Panc1 (cell line): Measurements from ENCODE around the gene SUCLA2. TPM values are rescaled to one million over a fixed set of nuclear protein-coding genes. Genes with fewer than 3 reads are reported as not detected.

Source experiments
- ATAC-seq: fragments of 200-7000 bp; cut with Tn5 transposase; 2 replicates; pipeline ENCODE4 v1.9.1; 2020; ENCODE audit warnings: mild to moderate bottlenecking, moderate library complexity
- BruUV-seq: library from RNA; stranded (reverse); fragments of 400-500 nt; replicated peaks from 2 replicates; lab custom pipeline; 2021; lab: Mats Ljungman, UMichigan
- CTCF ChIA-PET: fragments of 300-600 bp; sonication (Branson Sonifier 250); formaldehyde crosslinking; loops from one replicate; lab custom pipeline; 2022; ENCODE audit warnings: antibody characterized with exemption; lab: Charles Lee
- POLR2A ChIA-PET: fragments of 300-600 bp; sonication (Branson Sonifier 250); formaldehyde crosslinking; loops from one replicate; lab custom pipeline; 2022; ENCODE audit warnings: antibody characterized with exemption; lab: Charles Lee
- DNase-seq: peaks from one replicate; pipeline ENCODE4 v3.0.0-alpha.2; 2010; ENCODE audit warnings: low read depth, low spot score
- H3K27ac ChIP-seq: 2 replicates; pipeline ENCODE4 v1.5.1; 2011; ENCODE audit warnings: mild to moderate bottlenecking, low read length, inconsistent platforms
- H3K27me3 ChIP-seq: fragments of 200-500 bp; sonication (Bioruptor generic); 2 replicates; pipeline ENCODE4 v1.6.0; 2014; ENCODE audit warnings: low read length, inconsistent platforms; ENCODE audit not compliant: control insufficient read depth, insufficient read depth
- H3K36me3 ChIP-seq: fragments of 200-500 bp; sonication (Bioruptor generic); 2 replicates; pipeline ENCODE4 v1.5.1; 2014; ENCODE audit warnings: inconsistent platforms, mild to moderate bottlenecking, low read length, moderate library complexity; ENCODE audit not compliant: control insufficient read depth, insufficient read depth
- H3K4me1 ChIP-seq: 2 replicates; pipeline ENCODE4 v1.5.1; 2011; ENCODE audit warnings: inconsistent platforms, mild to moderate bottlenecking, low read length, moderate library complexity; ENCODE audit not compliant: control insufficient read depth, insufficient read depth
- H3K4me3 ChIP-seq, 2 experiments: 2 replicates each; pipeline ENCODE4 v1.5.1; 2011 to 2012; ENCODE audit warnings: low read depth in 2 of 2, low read length in 2 of 2, mild to moderate bottlenecking in 2 of 2, inconsistent platforms in 1 of 2, moderate library complexity in 1 of 2
- H3K9me3 ChIP-seq: fragments of 200-500 bp; sonication (Bioruptor generic); 2 replicates; pipeline ENCODE4 v1.5.1; 2014; ENCODE audit warnings: low read depth, mild to moderate bottlenecking, inconsistent platforms, low read length, moderate library complexity; ENCODE audit not compliant: control insufficient read depth, insufficient read depth
- CTCF ChIP-seq: fragments of 450-650 bp; IDR thresholded peaks from 2 replicates; pipeline ENCODE4 v1.5.1; 2017; ENCODE audit warnings: mild to moderate bottlenecking
- POLR2AphosphoS5 ChIP-seq: IDR thresholded peaks from 2 replicates; pipeline ENCODE4 v1.6.1; 2012; ENCODE audit warnings: mild to moderate bottlenecking, low read depth, low read length, moderate library complexity
- SIN3A ChIP-seq: IDR thresholded peaks from 2 replicates; pipeline ENCODE4 v1.6.1; 2012; ENCODE audit warnings: low read depth, mild to moderate bottlenecking, low read length, moderate library complexity, borderline replicate concordance; ENCODE audit not compliant: insufficient read depth
- TCF7L2 ChIP-seq: IDR thresholded peaks from 2 replicates; pipeline ENCODE4 v1.6.1; 2011; ENCODE audit warnings: mild to moderate bottlenecking, low read depth, low read length, inconsistent platforms
- in situ Hi-C: cut with HindIII; loops from 2 replicates; pipeline ENCODE4 v1.10.0; 2016; ENCODE audit warnings: low sequenced_read_pairs, low pct_unique_long_range_greater_than_20kb
- intact Hi-C: fragments of 100-400 bp; cut with micrococcal nuclease; formaldehyde crosslinking; loops from one replicate; pipeline ENCODE4 v1.10.0; 2022; ENCODE audit not compliant: unreplicated experiment
- total RNA-seq: library from RNA; stranded (reverse); gene quantifications from one replicate; pipeline ENCODE4 v1.2.1, GENCODE V29; 2021; ENCODE audit not compliant: unreplicated experiment
- TF ChIP-seq, protein P1 (sequence below), 2 experiments: IDR thresholded peaks; 2 replicates each; pipeline ENCODE4 v1.6.1; 2011 to 2012; ENCODE audit warnings: low read depth in 2 of 2, control low read depth in 1 of 2, low read length in 1 of 2, mild to moderate bottlenecking in 1 of 2, moderate library complexity in 1 of 2; ENCODE audit not compliant: insufficient read depth in 1 of 2

SUCLA2 gene
- total RNA-seq, 1 experiment from 2014 or later: 28.1 TPM

- Histone ChIP-seq H3K4me3 (no peak overlapping the region), H3K9me3 (no peaks in the 10 kb centered on the region), H3K4me1 (no peaks in the 10 kb centered on the region; the same call in 1 of the 2 replicates), H3K27ac (no peak overlapping the region), H3K27me3 (no peaks in the 10 kb centered on the region), H3K36me3 (no peaks in the 10 kb centered on the region)
- ChIA-PET POLR2A (no interaction called here), CTCF (no interaction called here)
- no TSS peak for BruUV-seq
- no peak for DNase-seq
- TF ChIP-seq CTCF: no peak
- TF ChIP-seq TCF7L2: no peak
- no peak for ATAC-seq
- intact Hi-C loops (no loop called here), in situ Hi-C loops (no loop called here)
Observed at GRCh38 chr13:47901441-47901840, 99.6 kb downstream of the SUCLA2 start.

- in situ Hi-C loops (no loop called here), intact Hi-C loops (no loop called here)
- Histone ChIP-seq H3K4me1 (no peaks in the 10 kb centered on the region), H3K36me3 (no peaks in the 10 kb centered on the region), H3K27me3 (no peaks in the 10 kb centered on the region), H3K9me3 (no peaks in the 10 kb centered on the region), H3K4me3 (no peak overlapping the region), H3K27ac (no peak overlapping the region)
- BruUV-seq: no TSS peak
- POLR2A ChIA-PET: no interaction called here
- CTCF ChIA-PET: interaction anchor here (0.6 kb wide), 1 partner anchor 36 kb away, joined by 3 read pairs; no protein-coding TSS in a partner anchor
- TF ChIP-seq, protein P1, sequence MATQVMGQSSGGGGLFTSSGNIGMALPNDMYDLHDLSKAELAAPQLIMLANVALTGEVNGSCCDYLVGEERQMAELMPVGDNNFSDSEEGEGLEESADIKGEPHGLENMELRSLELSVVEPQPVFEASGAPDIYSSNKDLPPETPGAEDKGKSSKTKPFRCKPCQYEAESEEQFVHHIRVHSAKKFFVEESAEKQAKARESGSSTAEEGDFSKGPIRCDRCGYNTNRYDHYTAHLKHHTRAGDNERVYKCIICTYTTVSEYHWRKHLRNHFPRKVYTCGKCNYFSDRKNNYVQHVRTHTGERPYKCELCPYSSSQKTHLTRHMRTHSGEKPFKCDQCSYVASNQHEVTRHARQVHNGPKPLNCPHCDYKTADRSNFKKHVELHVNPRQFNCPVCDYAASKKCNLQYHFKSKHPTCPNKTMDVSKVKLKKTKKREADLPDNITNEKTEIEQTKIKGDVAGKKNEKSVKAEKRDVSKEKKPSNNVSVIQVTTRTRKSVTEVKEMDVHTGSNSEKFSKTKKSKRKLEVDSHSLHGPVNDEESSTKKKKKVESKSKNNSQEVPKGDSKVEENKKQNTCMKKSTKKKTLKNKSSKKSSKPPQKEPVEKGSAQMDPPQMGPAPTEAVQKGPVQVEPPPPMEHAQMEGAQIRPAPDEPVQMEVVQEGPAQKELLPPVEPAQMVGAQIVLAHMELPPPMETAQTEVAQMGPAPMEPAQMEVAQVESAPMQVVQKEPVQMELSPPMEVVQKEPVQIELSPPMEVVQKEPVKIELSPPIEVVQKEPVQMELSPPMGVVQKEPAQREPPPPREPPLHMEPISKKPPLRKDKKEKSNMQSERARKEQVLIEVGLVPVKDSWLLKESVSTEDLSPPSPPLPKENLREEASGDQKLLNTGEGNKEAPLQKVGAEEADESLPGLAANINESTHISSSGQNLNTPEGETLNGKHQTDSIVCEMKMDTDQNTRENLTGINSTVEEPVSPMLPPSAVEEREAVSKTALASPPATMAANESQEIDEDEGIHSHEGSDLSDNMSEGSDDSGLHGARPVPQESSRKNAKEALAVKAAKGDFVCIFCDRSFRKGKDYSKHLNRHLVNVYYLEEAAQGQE (IDR thresholded peaks at IDR 0.05; ENCODE audit: insufficient read depth in 1 of 2, low read depth in 2 of 2, low read length in 1 of 2): no peak
- TF ChIP-seq TCF7L2 (no peak), CTCF (no peak)
- ATAC-seq (no peak), DNase-seq (no peak)
Observed at GRCh38 chr13:47898080-47898479, 103.0 kb downstream of the SUCLA2 start.

GRCh38 chr13:47897411-47898050 lies 103.5 kb downstream of the SUCLA2 start:
- Histone ChIP-seq H3K4me1 (no peaks in the 10 kb centered on the region), H3K36me3 (no peaks in the 10 kb centered on the region), H3K9me3 (no peaks in the 10 kb centered on the region), H3K27ac (no peak overlapping the region), H3K27me3 (no peaks in the 10 kb centered on the region), H3K4me3 (no peak overlapping the region)
- TF ChIP-seq CTCF: no peak
- no peak for TF ChIP-seq TCF7L2
- no peak for TF ChIP-seq SIN3A
- TF ChIP-seq POLR2AphosphoS5: no peak
- TF ChIP-seq, protein P1 (IDR thresholded peaks at IDR 0.05; ENCODE audit: insufficient read depth in 1 of 2, low read depth in 2 of 2, low read length in 1 of 2): no peak
- no peak for DNase-seq
- CTCF ChIA-PET: interaction anchor here (0.6 kb wide), 1 partner anchor 36 kb away, joined by 3 read pairs; no protein-coding TSS in a partner anchor
- in situ Hi-C loops: no loop called here
- BruUV-seq: no TSS peak
- intact Hi-C loops: no loop called here
- no peak for ATAC-seq
- POLR2A ChIA-PET: no interaction called here
